ENCODE results near the gene MB. TPM values are rescaled to one million over a fixed set of nuclear protein-coding genes. Genes with fewer than 3 reads are reported as not detected.

Gene MB
- total RNA-seq, 1 experiment from 2014 or later, result 17.3 TPM

DNA sequence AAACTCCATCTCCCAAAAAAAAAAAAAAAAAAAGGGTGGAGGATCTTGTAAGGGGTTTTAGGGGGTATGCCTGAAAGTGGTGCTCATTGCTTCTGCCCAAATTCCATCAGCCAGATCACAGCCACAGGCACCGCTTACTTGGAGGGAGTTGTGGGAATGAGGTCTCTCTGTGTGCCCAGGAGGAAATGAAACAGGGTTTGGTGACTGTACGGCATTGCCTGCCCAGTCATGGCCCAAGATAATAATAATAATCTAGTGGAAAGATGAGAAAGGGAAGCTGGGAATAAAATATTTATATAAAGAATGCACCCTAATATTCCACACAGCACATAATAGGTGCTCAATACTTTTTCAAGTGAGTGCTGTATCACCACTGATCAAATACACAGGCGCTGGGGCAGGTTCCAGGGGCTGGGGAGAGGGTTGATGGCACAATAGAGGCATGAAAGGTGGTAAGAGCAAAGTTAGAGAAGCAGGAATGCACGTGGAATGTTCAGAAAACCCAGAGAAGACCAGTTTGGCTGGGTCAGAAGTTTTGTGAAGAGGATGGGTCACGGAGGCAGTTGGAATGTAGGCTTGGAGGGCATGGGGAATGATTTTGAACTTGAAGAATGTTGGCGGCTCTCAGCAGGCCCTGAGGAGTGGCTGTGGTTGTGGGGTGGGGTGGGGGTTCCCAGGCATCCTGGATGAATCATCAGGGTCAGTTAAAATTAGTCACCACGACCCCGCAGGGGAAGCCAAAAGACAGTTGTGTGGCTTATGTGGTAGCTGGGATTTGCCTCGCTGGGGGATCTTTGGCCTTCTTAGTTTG lies 12.5 kb upstream of the MB start:
- no TSS peak for BruUV-seq (replicated peaks)
- in situ Hi-C loops (cut with HindIII; ENCODE audit: low pct_unique_long_range_greater_than_20kb, low sequenced_read_pairs), result no loop called here
- H3K4me1 ChIP-seq (ENCODE audit: control insufficient read depth, insufficient read depth, low read length), result peaks cover 33% of the 10 kb centered on the region
- no peaks in the 10 kb centered on the region for H3K9me3 ChIP-seq (ENCODE audit: control insufficient read depth, insufficient read depth, low read depth, low read length)
- H3K27ac ChIP-seq (ENCODE audit: low read length), result peak overlapping the region; percentile 97
- ATAC-seq (peak; percentile 78), DNase-seq (ENCODE audit: low read depth, low spot score) (no peak)
- ChIA-PET POLR2A (interaction anchor here (0.6 to 0.7 kb wide), 2 partner anchors 9 to 14 kb away, joined by 9 to 14 read pairs; no protein-coding TSS in a partner anchor), CTCF (interaction anchor here (0.7 kb wide), 1 partner anchor 390 kb away, joined by 3 read pairs; no protein-coding TSS in a partner anchor)
- H3K27me3 ChIP-seq (ENCODE audit: control insufficient read depth, insufficient read depth, low read length), result no peaks in the 10 kb centered on the region
- H3K4me3 ChIP-seq (ENCODE audit: low read depth in 2 of 2, low read length in 2 of 2), result no peak overlapping the region
- TF ChIP-seq, protein P1, sequence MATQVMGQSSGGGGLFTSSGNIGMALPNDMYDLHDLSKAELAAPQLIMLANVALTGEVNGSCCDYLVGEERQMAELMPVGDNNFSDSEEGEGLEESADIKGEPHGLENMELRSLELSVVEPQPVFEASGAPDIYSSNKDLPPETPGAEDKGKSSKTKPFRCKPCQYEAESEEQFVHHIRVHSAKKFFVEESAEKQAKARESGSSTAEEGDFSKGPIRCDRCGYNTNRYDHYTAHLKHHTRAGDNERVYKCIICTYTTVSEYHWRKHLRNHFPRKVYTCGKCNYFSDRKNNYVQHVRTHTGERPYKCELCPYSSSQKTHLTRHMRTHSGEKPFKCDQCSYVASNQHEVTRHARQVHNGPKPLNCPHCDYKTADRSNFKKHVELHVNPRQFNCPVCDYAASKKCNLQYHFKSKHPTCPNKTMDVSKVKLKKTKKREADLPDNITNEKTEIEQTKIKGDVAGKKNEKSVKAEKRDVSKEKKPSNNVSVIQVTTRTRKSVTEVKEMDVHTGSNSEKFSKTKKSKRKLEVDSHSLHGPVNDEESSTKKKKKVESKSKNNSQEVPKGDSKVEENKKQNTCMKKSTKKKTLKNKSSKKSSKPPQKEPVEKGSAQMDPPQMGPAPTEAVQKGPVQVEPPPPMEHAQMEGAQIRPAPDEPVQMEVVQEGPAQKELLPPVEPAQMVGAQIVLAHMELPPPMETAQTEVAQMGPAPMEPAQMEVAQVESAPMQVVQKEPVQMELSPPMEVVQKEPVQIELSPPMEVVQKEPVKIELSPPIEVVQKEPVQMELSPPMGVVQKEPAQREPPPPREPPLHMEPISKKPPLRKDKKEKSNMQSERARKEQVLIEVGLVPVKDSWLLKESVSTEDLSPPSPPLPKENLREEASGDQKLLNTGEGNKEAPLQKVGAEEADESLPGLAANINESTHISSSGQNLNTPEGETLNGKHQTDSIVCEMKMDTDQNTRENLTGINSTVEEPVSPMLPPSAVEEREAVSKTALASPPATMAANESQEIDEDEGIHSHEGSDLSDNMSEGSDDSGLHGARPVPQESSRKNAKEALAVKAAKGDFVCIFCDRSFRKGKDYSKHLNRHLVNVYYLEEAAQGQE (IDR thresholded peaks at IDR 0.05; ENCODE audit: insufficient read depth in 1 of 2, low read depth in 2 of 2, low read length in 1 of 2), result no peak
- peak; percentile 51; the same call in 1 of the 2 replicates for TF ChIP-seq POLR2AphosphoS5 (IDR thresholded peaks at IDR 0.05; ENCODE audit: low read depth, low read length)
- TF ChIP-seq SIN3A (IDR thresholded peaks at IDR 0.05; ENCODE audit: borderline replicate concordance, insufficient read depth, low read depth, low read length), result no peak
- TF ChIP-seq, protein P2, sequence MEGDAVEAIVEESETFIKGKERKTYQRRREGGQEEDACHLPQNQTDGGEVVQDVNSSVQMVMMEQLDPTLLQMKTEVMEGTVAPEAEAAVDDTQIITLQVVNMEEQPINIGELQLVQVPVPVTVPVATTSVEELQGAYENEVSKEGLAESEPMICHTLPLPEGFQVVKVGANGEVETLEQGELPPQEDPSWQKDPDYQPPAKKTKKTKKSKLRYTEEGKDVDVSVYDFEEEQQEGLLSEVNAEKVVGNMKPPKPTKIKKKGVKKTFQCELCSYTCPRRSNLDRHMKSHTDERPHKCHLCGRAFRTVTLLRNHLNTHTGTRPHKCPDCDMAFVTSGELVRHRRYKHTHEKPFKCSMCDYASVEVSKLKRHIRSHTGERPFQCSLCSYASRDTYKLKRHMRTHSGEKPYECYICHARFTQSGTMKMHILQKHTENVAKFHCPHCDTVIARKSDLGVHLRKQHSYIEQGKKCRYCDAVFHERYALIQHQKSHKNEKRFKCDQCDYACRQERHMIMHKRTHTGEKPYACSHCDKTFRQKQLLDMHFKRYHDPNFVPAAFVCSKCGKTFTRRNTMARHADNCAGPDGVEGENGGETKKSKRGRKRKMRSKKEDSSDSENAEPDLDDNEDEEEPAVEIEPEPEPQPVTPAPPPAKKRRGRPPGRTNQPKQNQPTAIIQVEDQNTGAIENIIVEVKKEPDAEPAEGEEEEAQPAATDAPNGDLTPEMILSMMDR (IDR thresholded peaks at IDR 0.05), result no peak
- H3K36me3 ChIP-seq (ENCODE audit: control insufficient read depth, insufficient read depth, low read length), result no peaks in the 10 kb centered on the region
- intact Hi-C loops (cut with micrococcal nuclease; ENCODE audit: unreplicated experiment), result loop anchor here (5.0 to 10.0 kb wide), 3 partner anchors 42 to 285 kb away; no protein-coding TSS in a partner anchor

DNA sequence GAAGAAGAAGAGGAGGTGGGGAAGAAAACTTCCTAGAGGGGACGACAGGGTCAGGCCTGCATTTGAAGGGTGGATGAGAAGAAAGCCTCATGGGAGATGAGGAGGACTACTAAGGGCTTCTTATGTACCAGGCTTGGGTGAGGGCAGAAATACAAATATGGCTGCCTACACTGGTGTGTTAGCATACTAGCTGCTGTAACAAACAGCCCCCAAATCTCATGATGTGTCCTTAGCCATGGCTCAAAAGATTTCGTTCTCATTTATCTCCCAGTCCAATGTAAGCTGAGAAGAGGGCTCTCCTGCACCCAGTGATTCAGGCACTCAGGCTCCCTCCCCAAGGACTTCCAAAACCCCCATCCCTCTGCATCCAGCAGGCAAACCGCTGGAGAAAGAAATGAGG lies 11.6 kb upstream of the MB start:
- intact Hi-C loops (cut with micrococcal nuclease; ENCODE audit: unreplicated experiment), result loop anchor here (5.0 to 10.0 kb wide), 3 partner anchors 41 to 286 kb away; no protein-coding TSS in a partner anchor
- peak overlapping the region; percentile 97 for H3K27ac ChIP-seq (ENCODE audit: low read length)
- peaks cover 33% of the 10 kb centered on the region for H3K4me1 ChIP-seq (ENCODE audit: control insufficient read depth, insufficient read depth, low read length)

More for the DNA sequence above, 11.6 kb upstream of the MB start:
- Histone ChIP-seq H3K9me3 (ENCODE audit: control insufficient read depth, insufficient read depth, low read depth, low read length) (no peaks in the 10 kb centered on the region), H3K27me3 (ENCODE audit: control insufficient read depth, insufficient read depth, low read length) (no peaks in the 10 kb centered on the region), H3K36me3 (ENCODE audit: control insufficient read depth, insufficient read depth, low read length) (no peaks in the 10 kb centered on the region), H3K4me3 (ENCODE audit: low read depth in 2 of 2, low read length in 2 of 2) (no peak overlapping the region)
- no peak for ATAC-seq
- CTCF ChIA-PET, result no interaction called here
- in situ Hi-C loops (cut with HindIII; ENCODE audit: low pct_unique_long_range_greater_than_20kb, low sequenced_read_pairs), result no loop called here
- POLR2A ChIA-PET, result interaction anchor here (0.7 kb wide), 1 partner anchor 8 kb away, joined by 14 read pairs; no protein-coding TSS in a partner anchor
- BruUV-seq (replicated peaks), result no TSS peak
- DNase-seq (ENCODE audit: low read depth, low spot score), result no peak
- TF ChIP-seq POLR2AphosphoS5 (IDR thresholded peaks at IDR 0.05; ENCODE audit: low read depth, low read length), result no peak
- no peak for TF ChIP-seq SIN3A (IDR thresholded peaks at IDR 0.05; ENCODE audit: borderline replicate concordance, insufficient read depth, low read depth, low read length)
- TF ChIP-seq, protein P1 (IDR thresholded peaks at IDR 0.05; ENCODE audit: insufficient read depth in 1 of 2, low read depth in 2 of 2, low read length in 1 of 2), result no peak
- TF ChIP-seq TCF7L2 (IDR thresholded peaks at IDR 0.05; ENCODE audit: low read depth, low read length), result no peak
- TF ChIP-seq, protein P2 (IDR thresholded peaks at IDR 0.05), result no peak
